Measurements from ENCODE around the gene ASCC1. TPM values are rescaled to one million over a fixed set of nuclear protein-coding genes. Genes with fewer than 3 reads are reported as not detected.

The ASCC1 gene
- total RNA-seq, 4 donors from 2014 or later = 13.4 to 34.0 (median 20.5) TPM

- DNase-seq = no peak
- no peaks in the 10 kb centered on the region for H3K9me3 ChIP-seq
- no peaks in the 10 kb centered on the region for H3K36me3 ChIP-seq
- in situ Hi-C loops (cut with MboI; ENCODE audit: low pct_ligation_motif_present in 1 of 4, low pct_unique_long_range_greater_than_20kb in 1 of 4, low sequenced_read_pairs in 3 of 4) = loop anchor here (5.0 to 25.0 kb wide), 4 partner anchors 92 to 295 kb away; no protein-coding TSS in a partner anchor
- intact Hi-C loops (cut with DNase I; ENCODE audit: low total_unique reads) = loop anchor here (10.0 kb wide), 1 partner anchor 155 kb away; no protein-coding TSS in a partner anchor
- H3K27me3 ChIP-seq = no peaks in the 10 kb centered on the region
- TF ChIP-seq CTCF (IDR thresholded peaks at IDR 0.05) (no peak), POLR2A (IDR thresholded peaks at IDR 0.05) (no peak), EP300 (IDR thresholded peaks at IDR 0.05; ENCODE audit: low read depth) (no peak), POLR2AphosphoS5 (IDR thresholded peaks at IDR 0.05) (no peak)
- no peak overlapping the region for H3K27ac ChIP-seq
- WGBS, 2 donors (ENCODE audit: low coverage in 1 of 2) = 80 to 83% methylated on average over 1 of the region's 1 CpG
- H3K4me3 ChIP-seq = no peak overlapping the region
- H3K4me1 ChIP-seq = peaks cover 0 to 2% (median 1%) of the 10 kb centered on the region in 4 donors
Measured at GRCh38 chr10:72049472-72049871, 166.6 kb downstream of the ASCC1 start.

GRCh38 chr10:72048450-72049124 is 167.5 kb downstream of the ASCC1 start:
- in situ Hi-C loops (cut with MboI; ENCODE audit: low pct_ligation_motif_present in 1 of 4, low pct_unique_long_range_greater_than_20kb in 1 of 4, low sequenced_read_pairs in 3 of 4) = loop anchor here (5.0 to 25.0 kb wide), 4 partner anchors 91 to 296 kb away; no protein-coding TSS in a partner anchor

More at GRCh38 chr10:72048450-72049124, 167.5 kb downstream of the ASCC1 start:
- TF ChIP-seq CTCF (IDR thresholded peaks at IDR 0.05) (peak; percentile 98 to 100 (median 99)), POLR2AphosphoS5 (IDR thresholded peaks at IDR 0.05) (peak in 1 of 3 donors; percentile 31), POLR2A (IDR thresholded peaks at IDR 0.05) (no peak), EP300 (IDR thresholded peaks at IDR 0.05; ENCODE audit: low read depth) (no peak)
- WGBS, 2 donors (ENCODE audit: low coverage in 1 of 2) = 32 to 72% methylated on average over 5 to 12 of the region's 12 CpGs
- Histone ChIP-seq H3K4me1 (peaks cover 0 to 2% (median 1%) of the 10 kb centered on the region in 4 donors), H3K36me3 (no peaks in the 10 kb centered on the region), H3K27ac (no peak overlapping the region), H3K27me3 (no peaks in the 10 kb centered on the region), H3K9me3 (no peaks in the 10 kb centered on the region), H3K4me3 (no peak overlapping the region)
- DNase-seq = peak; percentile 94
- intact Hi-C loops (cut with DNase I; ENCODE audit: low total_unique reads) = loop anchor here (1.0 to 10.0 kb wide), 2 partner anchors 91 to 154 kb away; no protein-coding TSS in a partner anchor

Small RNA genes lying within 50 kb of the gene (small RNA-seq; reads per million reads assigned to genes)
- gene RF00019 (0 reads per million in 4 donors), gene RF00340 (0 reads per million in 4 donors)

Other genes starting within 250 kb of the ASCC1 start
- 10 to 100 TPM in 2 of 4 donors, 1 to 10 TPM in 2; 6.0 to 24.7 (median 9.3) TPM for gene SPOCK2, start 127.7 kb downstream of the ASCC1 start, total RNA-seq
- 10 to 100 TPM; 57.6 to 77.4 (median 65.5) TPM for gene ANAPC16, start 264 bp downstream of the ASCC1 start, total RNA-seq
- gene DDIT4, start 57.6 kb upstream of the ASCC1 start, total RNA-seq = 100 to 1,000 TPM in 3 of 4 donors, 10 to 100 TPM in 1; 64.5 to 356 (median 150) TPM
- gene DNAJB12, start 138.6 kb upstream of the ASCC1 start, total RNA-seq = 10 to 100 TPM; 33.7 to 69.2 (median 38.0) TPM